ENCODE data around the gene NEMF.

GRCh38 chr14:49778421-49778820 is 74.2 kb downstream of the NEMF start:
- TF ChIP-seq CTCF (IDR thresholded peaks at IDR 0.05) (no peak), ZNF423 (CRISPR knock-in tag; IDR thresholded peaks at IDR 0.05) (no peak), ATF1 (CRISPR knock-in tag; IDR thresholded peaks at IDR 0.05) (no peak), CREB1 (CRISPR knock-in tag; IDR thresholded peaks at IDR 0.05) (no peak), MAX (CRISPR knock-in tag; IDR thresholded peaks at IDR 0.05) (no peak), ATF3 (CRISPR knock-in tag; conservative IDR thresholded peaks at IDR 0.05) (no peak), FOXJ3 (CRISPR knock-in tag; IDR thresholded peaks at IDR 0.05; ENCODE audit: borderline replicate concordance) (no peak), NFYB (CRISPR knock-in tag; conservative IDR thresholded peaks at IDR 0.05; ENCODE audit: low read depth) (no peak), ATF2 (CRISPR knock-in tag; IDR thresholded peaks at IDR 0.05; ENCODE audit: borderline replicate concordance, low read depth) (no peak), TP53 (CRISPR knock-in tag; IDR thresholded peaks at IDR 0.05) (no peak), ZNF138 (CRISPR knock-in tag; conservative IDR thresholded peaks at IDR 0.05) (no peak)
